ENCODE measurements around the gene IFT81.

GRCh38 chr12:110104188-110105094 lies 19.7 kb upstream of the IFT81 start:
- TF ChIP-seq POLR2AphosphoS5 (IDR thresholded peaks at IDR 0.05; ENCODE audit: low read depth, low read length) (no peak), POLR2A (IDR thresholded peaks at IDR 0.05; ENCODE audit: low read depth, low read length) (no peak), TAF1 (IDR thresholded peaks at IDR 0.05; ENCODE audit: borderline replicate concordance, low read depth, low read length) (no peak)

Data from GM12892 (cell line).